GM10266 (cell line): Measurements from ENCODE around the gene GAREM1.

ENCODE experiments used
- DNase-seq: peaks from one replicate; pipeline ENCODE4 v3.0.0; 2012; ENCODE audit errors: extremely low spot score
- TF ChIP-seq, protein P1 (sequence below): IDR thresholded peaks from 2 replicates; pipeline ENCODE4 v1.5.1; 2012; ENCODE audit warnings: mild to moderate bottlenecking, low read depth; ENCODE audit not compliant: control insufficient read depth, insufficient read depth; ENCODE audit errors: missing control alignments

GAREM1 gene

DNA sequence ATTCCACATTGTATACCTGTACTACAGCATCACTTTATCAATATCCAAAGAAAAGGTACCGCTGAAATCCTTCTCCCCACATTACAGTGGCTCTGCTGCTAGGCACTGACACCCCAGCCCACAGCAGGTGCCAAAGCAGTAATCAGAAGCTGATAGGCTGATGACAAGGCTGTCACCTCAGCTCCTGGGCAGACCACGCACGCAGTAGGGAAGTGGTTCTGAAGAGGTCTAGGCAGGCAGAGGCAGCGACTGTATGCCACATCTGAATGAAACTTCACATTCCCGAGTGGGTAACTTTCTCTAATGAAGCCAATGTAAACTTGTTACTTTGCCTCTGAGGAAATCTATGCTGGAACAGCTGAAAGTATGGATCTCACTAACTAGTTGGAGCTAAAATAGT, 167.9 kb downstream of the GAREM1 start:
- no peak for DNase-seq
- TF ChIP-seq, protein P1, sequence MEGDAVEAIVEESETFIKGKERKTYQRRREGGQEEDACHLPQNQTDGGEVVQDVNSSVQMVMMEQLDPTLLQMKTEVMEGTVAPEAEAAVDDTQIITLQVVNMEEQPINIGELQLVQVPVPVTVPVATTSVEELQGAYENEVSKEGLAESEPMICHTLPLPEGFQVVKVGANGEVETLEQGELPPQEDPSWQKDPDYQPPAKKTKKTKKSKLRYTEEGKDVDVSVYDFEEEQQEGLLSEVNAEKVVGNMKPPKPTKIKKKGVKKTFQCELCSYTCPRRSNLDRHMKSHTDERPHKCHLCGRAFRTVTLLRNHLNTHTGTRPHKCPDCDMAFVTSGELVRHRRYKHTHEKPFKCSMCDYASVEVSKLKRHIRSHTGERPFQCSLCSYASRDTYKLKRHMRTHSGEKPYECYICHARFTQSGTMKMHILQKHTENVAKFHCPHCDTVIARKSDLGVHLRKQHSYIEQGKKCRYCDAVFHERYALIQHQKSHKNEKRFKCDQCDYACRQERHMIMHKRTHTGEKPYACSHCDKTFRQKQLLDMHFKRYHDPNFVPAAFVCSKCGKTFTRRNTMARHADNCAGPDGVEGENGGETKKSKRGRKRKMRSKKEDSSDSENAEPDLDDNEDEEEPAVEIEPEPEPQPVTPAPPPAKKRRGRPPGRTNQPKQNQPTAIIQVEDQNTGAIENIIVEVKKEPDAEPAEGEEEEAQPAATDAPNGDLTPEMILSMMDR, result no peak

- TF ChIP-seq, protein P1, result no peak
- DNase-seq, result peak; percentile 32
These were observed 168.5 kb downstream of the GAREM1 start for GRCh38 chr18:32301976-32302743.

GRCh38 chr18:32301361-32301760, 169.3 kb downstream of the GAREM1 start:
- TF ChIP-seq, protein P1, result no peak
- no peak for DNase-seq

DNA sequence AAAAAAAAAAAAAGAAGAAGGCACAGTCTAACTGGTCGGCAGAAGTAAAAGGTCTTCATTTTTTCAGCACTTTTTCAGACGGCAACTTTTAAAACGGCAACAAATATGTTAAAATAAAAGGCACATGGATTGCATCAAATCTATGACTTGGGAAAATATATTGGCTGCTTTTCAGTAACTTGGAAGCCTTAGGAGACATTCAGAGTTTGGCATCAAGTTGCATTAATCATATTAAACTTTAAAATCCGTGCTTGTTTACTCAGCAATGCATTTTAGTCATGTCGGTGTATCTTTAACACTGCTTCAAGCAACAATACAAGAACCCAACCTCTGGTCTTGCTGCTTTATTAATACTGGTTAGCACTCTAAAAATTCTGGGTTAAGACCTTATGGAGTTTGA, 169.8 kb downstream of the GAREM1 start:
- DNase-seq, result no peak
- TF ChIP-seq, protein P1, result no peak

DNA sequence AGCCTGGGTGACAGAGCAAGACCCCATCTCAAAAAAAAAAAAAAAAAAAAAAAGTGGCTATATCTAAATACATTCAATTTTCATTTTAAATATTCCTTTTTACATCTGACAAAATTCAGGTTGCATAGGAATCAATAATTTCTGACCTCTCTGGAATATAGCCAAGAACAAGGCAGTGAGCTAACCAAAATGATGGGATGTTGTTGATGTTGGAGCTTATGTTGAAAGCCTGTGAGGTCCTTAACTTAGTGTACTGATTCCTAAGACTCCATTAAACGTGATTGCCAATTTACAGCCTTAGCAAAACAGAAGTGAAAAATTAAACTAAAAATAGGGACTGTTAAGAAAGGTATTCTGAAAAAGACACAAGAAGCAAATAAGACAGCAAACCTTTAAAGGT, 171.2 kb downstream of the GAREM1 start:
- no peak for DNase-seq
- TF ChIP-seq, protein P1, result no peak

- TF ChIP-seq, protein P1, result no peak
- DNase-seq, result no peak
These were observed 172.5 kb downstream of the GAREM1 start for GRCh38 chr18:32298171-32298667.

GRCh38 chr18:32297579-32298170, 173.0 kb downstream of the GAREM1 start:
- TF ChIP-seq, protein P1, result no peak
- no peak for DNase-seq
